H9 (cell line): ENCODE results near the gene RIOX2. TPM values are rescaled to one million over a fixed set of nuclear protein-coding genes. Genes with fewer than 3 reads are reported as not detected.

Experiments
- DNase-seq: peaks from one replicate; pipeline ENCODE4 v3.0.0-alpha.2; 2017
- H2AFZ ChIP-seq: one replicate; pipeline ENCODE4 v1.6.1; 2013; ENCODE audit warnings: mild to moderate bottlenecking, low read length, control low read depth, moderate library complexity
- H2AK5ac ChIP-seq: 2 replicates; pipeline ENCODE4 v1.6.1; 2013; ENCODE audit warnings: low read length, control low read depth, mixed read lengths; ENCODE audit not compliant: insufficient read length
- H2BK120ac ChIP-seq: one replicate; pipeline ENCODE4 v1.6.1; 2013; ENCODE audit warnings: low read depth, mild to moderate bottlenecking, low read length, control low read depth, inconsistent platforms; ENCODE audit not compliant: poor library complexity, severe bottlenecking
- H2BK12ac ChIP-seq: 2 replicates; pipeline ENCODE4 v1.6.1; 2013; ENCODE audit warnings: low read length, control low read depth, mixed read lengths, low read depth; ENCODE audit not compliant: insufficient read length
- H2BK15ac ChIP-seq: 2 replicates; pipeline ENCODE4 v1.6.1; 2013; ENCODE audit warnings: low read depth, low read length, control low read depth
- H2BK20ac ChIP-seq: one replicate; pipeline ENCODE4 v1.6.1; 2013; ENCODE audit warnings: low read depth, mild to moderate bottlenecking, low read length, control low read depth, inconsistent platforms; ENCODE audit not compliant: poor library complexity, severe bottlenecking
- H2BK5ac ChIP-seq: 2 replicates; pipeline ENCODE4 v1.6.1; 2013; ENCODE audit warnings: low read length, control low read depth, mixed read lengths; ENCODE audit not compliant: insufficient read length
- H3K14ac ChIP-seq: 2 replicates; pipeline ENCODE4 v1.6.1; 2013; ENCODE audit warnings: low read length, control low read depth; ENCODE audit not compliant: insufficient read depth
- H3K18ac ChIP-seq: 2 replicates; pipeline ENCODE4 v1.6.1; 2013; ENCODE audit warnings: low read depth, mild to moderate bottlenecking, mixed read lengths, low read length, control low read depth; ENCODE audit not compliant: insufficient read length
- H3K23ac ChIP-seq: 2 replicates; pipeline ENCODE4 v1.6.1; 2013; ENCODE audit warnings: low read length, control low read depth, mixed read lengths, low read depth; ENCODE audit not compliant: insufficient read length
- H3K23me2 ChIP-seq: 2 replicates; pipeline ENCODE4 v1.6.1; 2013; ENCODE audit warnings: low read depth, mild to moderate bottlenecking, mixed read lengths, low read length, control low read depth; ENCODE audit not compliant: insufficient read length, poor library complexity, severe bottlenecking
- H3K27ac ChIP-seq: 2 replicates; pipeline ENCODE4 v1.5.1; 2013; ENCODE audit warnings: low read length, control low read depth, mixed read lengths, low read depth; ENCODE audit not compliant: insufficient read length
- H3K27me3 ChIP-seq: 2 replicates; pipeline ENCODE4 v1.6.1; 2013; ENCODE audit warnings: low read length, control low read depth, inconsistent platforms; ENCODE audit not compliant: insufficient read depth
- H3K4ac ChIP-seq: 2 replicates; pipeline ENCODE4 v1.6.1; 2013; ENCODE audit warnings: low read depth, mild to moderate bottlenecking, control low read depth, inconsistent platforms, low read length, moderate library complexity
- H3K4me1 ChIP-seq: 2 replicates; pipeline ENCODE4 v1.6.1; 2013; ENCODE audit warnings: low read length, control low read depth, inconsistent platforms; ENCODE audit not compliant: insufficient read depth
- H3K4me2 ChIP-seq: 2 replicates; pipeline ENCODE4 v1.6.1; 2013; ENCODE audit warnings: low read length, control low read depth, mixed read lengths; ENCODE audit not compliant: insufficient read length, insufficient read depth
- H3K56ac ChIP-seq: 2 replicates; pipeline ENCODE4 v1.6.1; 2013; ENCODE audit warnings: low read depth, mild to moderate bottlenecking, mixed read lengths, low read length, control low read depth; ENCODE audit not compliant: insufficient read length
- H3K79me1 ChIP-seq: 2 replicates; pipeline ENCODE4 v1.6.1; 2013; ENCODE audit warnings: low read depth, mild to moderate bottlenecking, moderate library complexity, low read length, control low read depth, inconsistent platforms; ENCODE audit not compliant: insufficient read depth, poor library complexity, severe bottlenecking
- H3K79me2 ChIP-seq: 2 replicates; pipeline ENCODE4 v1.6.1; 2013; ENCODE audit warnings: low read length, control low read depth, inconsistent platforms; ENCODE audit not compliant: insufficient read depth
- H3K9ac ChIP-seq: 2 replicates; pipeline ENCODE4 v1.6.1; 2013; ENCODE audit warnings: low read length, control low read depth, mixed read lengths; ENCODE audit not compliant: insufficient read length; ENCODE audit errors: extremely low read depth
- H3K9me3 ChIP-seq: one replicate; pipeline ENCODE4 v1.6.1; 2013; ENCODE audit warnings: low read depth, low read length, inconsistent platforms; ENCODE audit not compliant: control insufficient read depth
- H3T11ph ChIP-seq: one replicate; pipeline ENCODE4 v1.6.1; 2013; ENCODE audit warnings: mild to moderate bottlenecking, low read length, control low read depth, inconsistent platforms
- H4K20me1 ChIP-seq: one replicate; pipeline ENCODE4 v1.6.1; 2013; ENCODE audit not compliant: control insufficient read depth, insufficient read length, insufficient read depth
- H4K5ac ChIP-seq: 2 replicates; pipeline ENCODE4 v1.6.1; 2013; ENCODE audit warnings: low read depth, mild to moderate bottlenecking, mixed read lengths, low read length, control low read depth; ENCODE audit not compliant: insufficient read length
- H4K8ac ChIP-seq: replicated peaks from 2 replicates; pipeline ENCODE4 v1.6.1; 2013; ENCODE audit warnings: low read length, control low read depth, mixed read lengths, low read depth; ENCODE audit not compliant: insufficient read length
- H4K91ac ChIP-seq: 2 replicates; pipeline ENCODE4 v1.6.1; 2013; ENCODE audit warnings: low read depth, mild to moderate bottlenecking, moderate library complexity, mixed read lengths, low read length, control low read depth; ENCODE audit not compliant: insufficient read length
- H3K27ac Mint-ChIP-seq, 3 experiments: 2 replicates in 2 of 3; 3 replicates in 1 of 3; pipeline ENCODE4 v1.8.0; 2020 to 2021; ENCODE audit warnings: mixed read lengths in 3 of 3, mild to moderate bottlenecking in 1 of 3, moderate library complexity in 1 of 3
- H3K27me3 Mint-ChIP-seq: 2 replicates; pipeline ENCODE4 v1.8.0; 2021; ENCODE audit warnings: low read depth, mild to moderate bottlenecking, moderate library complexity, mixed read lengths
- H3K36me3 Mint-ChIP-seq, 3 experiments: 2 replicates in 2 of 3; 3 replicates in 1 of 3; pipeline ENCODE4 v1.8.0; 2020 to 2021; ENCODE audit warnings: low read depth in 3 of 3, mixed read lengths in 3 of 3; ENCODE audit not compliant: insufficient read depth in 1 of 3
- H3K4me1 Mint-ChIP-seq, 2 experiments: 2 replicates each; pipeline ENCODE4 v1.8.0; 2020; ENCODE audit warnings: mixed read lengths in 2 of 2
- H3K4me3 Mint-ChIP-seq, 2 experiments: 2 replicates in 1 of 2; 3 replicates in 1 of 2; pipeline ENCODE4 v1.8.0; 2020 to 2021; ENCODE audit warnings: mild to moderate bottlenecking in 2 of 2, mixed read lengths in 2 of 2, moderate library complexity in 1 of 2
- H3K9me3 Mint-ChIP-seq, 2 experiments: 2 replicates in 1 of 2; 3 replicates in 1 of 2; pipeline ENCODE4 v1.8.0; 2020; ENCODE audit warnings: mild to moderate bottlenecking in 2 of 2, mixed read lengths in 2 of 2, moderate library complexity in 1 of 2
- WGBS: extraction: QIAGEN DNeasy Blood & Tissue Kit; methylation state at CpG from one replicate; pipeline ENCODE4 v1.1.7; 2013; ENCODE audit warnings: missing lambda C conversion rate, low lambda C conversion rate, mixed read lengths; ENCODE audit not compliant: insufficient read length; ENCODE audit errors: extremely low coverage; 5-methylcytosine and 5-hydroxymethylcytosine counted together
- total RNA-seq: library from RNA; stranded (reverse); gene quantifications from 2 replicates; pipeline ENCODE4 v1.2.1, GENCODE V29; 2021
- TF ChIP-seq, protein P1 (sequence below): fragments of 200-600 bp; sonication (generic); conservative IDR thresholded peaks from 3 replicates; pipeline ENCODE4 v1.8.0; 2021; ENCODE audit warnings: antibody characterized with exemption, mild to moderate bottlenecking

Gene RIOX2
- total RNA-seq, 1 experiment from 2014 or later: 15.5 TPM

GRCh38 chr3:97895216-97895615 lies 77.0 kb downstream of the RIOX2 start:
- no peak overlapping the region for H3K9ac ChIP-seq
- no peak overlapping the region for H2BK20ac ChIP-seq
- H3K79me2 ChIP-seq: no peaks in the 10 kb centered on the region
- H2AK5ac ChIP-seq: no peak overlapping the region
- no peak overlapping the region for H3K4me2 ChIP-seq
- no peak overlapping the region for H2BK120ac ChIP-seq
- no peak overlapping the region for H4K5ac ChIP-seq
- no peak overlapping the region for H3K23ac ChIP-seq
- H2BK15ac ChIP-seq: no peak overlapping the region
- H3K9me3 Mint-ChIP-seq: no peaks in the 10 kb centered on the region
- TF ChIP-seq, protein P1, sequence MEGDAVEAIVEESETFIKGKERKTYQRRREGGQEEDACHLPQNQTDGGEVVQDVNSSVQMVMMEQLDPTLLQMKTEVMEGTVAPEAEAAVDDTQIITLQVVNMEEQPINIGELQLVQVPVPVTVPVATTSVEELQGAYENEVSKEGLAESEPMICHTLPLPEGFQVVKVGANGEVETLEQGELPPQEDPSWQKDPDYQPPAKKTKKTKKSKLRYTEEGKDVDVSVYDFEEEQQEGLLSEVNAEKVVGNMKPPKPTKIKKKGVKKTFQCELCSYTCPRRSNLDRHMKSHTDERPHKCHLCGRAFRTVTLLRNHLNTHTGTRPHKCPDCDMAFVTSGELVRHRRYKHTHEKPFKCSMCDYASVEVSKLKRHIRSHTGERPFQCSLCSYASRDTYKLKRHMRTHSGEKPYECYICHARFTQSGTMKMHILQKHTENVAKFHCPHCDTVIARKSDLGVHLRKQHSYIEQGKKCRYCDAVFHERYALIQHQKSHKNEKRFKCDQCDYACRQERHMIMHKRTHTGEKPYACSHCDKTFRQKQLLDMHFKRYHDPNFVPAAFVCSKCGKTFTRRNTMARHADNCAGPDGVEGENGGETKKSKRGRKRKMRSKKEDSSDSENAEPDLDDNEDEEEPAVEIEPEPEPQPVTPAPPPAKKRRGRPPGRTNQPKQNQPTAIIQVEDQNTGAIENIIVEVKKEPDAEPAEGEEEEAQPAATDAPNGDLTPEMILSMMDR: no peak
- no peak overlapping the region for H3K4me3 Mint-ChIP-seq
- no peak overlapping the region for H3K4ac ChIP-seq
- no peaks in the 10 kb centered on the region for H4K20me1 ChIP-seq
- no peak for DNase-seq
- no peaks in the 10 kb centered on the region for H3K27me3 ChIP-seq
- no peaks in the 10 kb centered on the region for H3K27me3 Mint-ChIP-seq
- no peak overlapping the region for H3K56ac ChIP-seq
- no peak overlapping the region for H3K18ac ChIP-seq
- H3K36me3 Mint-ChIP-seq: peaks cover 0 to 4% (median 0%) of the 10 kb centered on the region in 3 experiments; a peak in 2 of 7 replicates
- no peak overlapping the region for H3K27ac ChIP-seq
- H3K9me3 ChIP-seq: no peaks in the 10 kb centered on the region
- no peak overlapping the region for H4K91ac ChIP-seq
- H3T11ph ChIP-seq: no peak overlapping the region
- no peak overlapping the region for H2BK5ac ChIP-seq
- no peak overlapping the region for H3K27ac Mint-ChIP-seq
- no peak overlapping the region for H3K14ac ChIP-seq
- WGBS: no CpG with 5 or more reads among the region's 3 CpGs
- H3K79me1 ChIP-seq: no peaks in the 10 kb centered on the region
- H3K4me1 ChIP-seq: peaks cover 3% of the 10 kb centered on the region; the same call in 1 of the 2 replicates
- no peaks in the 10 kb centered on the region for H3K23me2 ChIP-seq
- no peak overlapping the region for H2AFZ ChIP-seq
- peaks cover 25 to 28% of the 10 kb centered on the region in 2 experiments for H3K4me1 Mint-ChIP-seq
- no peak overlapping the region for H2BK12ac ChIP-seq
- H4K8ac ChIP-seq: no peak overlapping the region
